ENCODE results near the gene SMAD5.

SMAD5 gene

DNA sequence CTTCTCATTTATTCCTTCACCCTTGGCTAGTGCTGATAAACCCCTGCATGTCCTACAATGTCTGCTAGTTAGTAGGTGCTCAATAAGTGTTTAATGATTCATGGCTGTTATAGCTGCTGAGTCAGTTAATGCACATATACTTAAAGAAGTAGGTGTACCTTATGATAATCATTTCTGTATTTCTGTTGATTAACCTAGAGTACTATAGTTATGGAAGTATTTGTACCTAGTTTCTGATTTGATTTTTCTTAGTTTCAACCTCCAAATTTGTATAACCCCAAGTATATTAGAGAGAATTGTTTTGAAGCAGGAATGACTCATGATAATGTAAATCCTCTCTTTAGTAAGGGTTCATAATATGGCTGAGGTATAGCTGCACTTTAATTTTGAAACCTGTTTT, 8.9 kb downstream of the SMAD5 start:
- peaks cover 22% of the 10 kb centered on the region for H3K36me3 Mint-ChIP-seq (ENCODE audit: low read depth)
- TF ChIP-seq, protein P1, sequence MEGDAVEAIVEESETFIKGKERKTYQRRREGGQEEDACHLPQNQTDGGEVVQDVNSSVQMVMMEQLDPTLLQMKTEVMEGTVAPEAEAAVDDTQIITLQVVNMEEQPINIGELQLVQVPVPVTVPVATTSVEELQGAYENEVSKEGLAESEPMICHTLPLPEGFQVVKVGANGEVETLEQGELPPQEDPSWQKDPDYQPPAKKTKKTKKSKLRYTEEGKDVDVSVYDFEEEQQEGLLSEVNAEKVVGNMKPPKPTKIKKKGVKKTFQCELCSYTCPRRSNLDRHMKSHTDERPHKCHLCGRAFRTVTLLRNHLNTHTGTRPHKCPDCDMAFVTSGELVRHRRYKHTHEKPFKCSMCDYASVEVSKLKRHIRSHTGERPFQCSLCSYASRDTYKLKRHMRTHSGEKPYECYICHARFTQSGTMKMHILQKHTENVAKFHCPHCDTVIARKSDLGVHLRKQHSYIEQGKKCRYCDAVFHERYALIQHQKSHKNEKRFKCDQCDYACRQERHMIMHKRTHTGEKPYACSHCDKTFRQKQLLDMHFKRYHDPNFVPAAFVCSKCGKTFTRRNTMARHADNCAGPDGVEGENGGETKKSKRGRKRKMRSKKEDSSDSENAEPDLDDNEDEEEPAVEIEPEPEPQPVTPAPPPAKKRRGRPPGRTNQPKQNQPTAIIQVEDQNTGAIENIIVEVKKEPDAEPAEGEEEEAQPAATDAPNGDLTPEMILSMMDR (IDR thresholded peaks at IDR 0.05): no peak
- peaks cover 2% of the 10 kb centered on the region for H3K27me3 Mint-ChIP-seq (ENCODE audit: low read depth, poor library complexity)
- no peak for DNase-seq
- peaks cover 18% of the 10 kb centered on the region for H3K4me1 Mint-ChIP-seq
- H3K4me3 Mint-ChIP-seq: no peak overlapping the region
- no peak overlapping the region for H3K27ac Mint-ChIP-seq
- no peaks in the 10 kb centered on the region for H3K9me3 Mint-ChIP-seq

DNA sequence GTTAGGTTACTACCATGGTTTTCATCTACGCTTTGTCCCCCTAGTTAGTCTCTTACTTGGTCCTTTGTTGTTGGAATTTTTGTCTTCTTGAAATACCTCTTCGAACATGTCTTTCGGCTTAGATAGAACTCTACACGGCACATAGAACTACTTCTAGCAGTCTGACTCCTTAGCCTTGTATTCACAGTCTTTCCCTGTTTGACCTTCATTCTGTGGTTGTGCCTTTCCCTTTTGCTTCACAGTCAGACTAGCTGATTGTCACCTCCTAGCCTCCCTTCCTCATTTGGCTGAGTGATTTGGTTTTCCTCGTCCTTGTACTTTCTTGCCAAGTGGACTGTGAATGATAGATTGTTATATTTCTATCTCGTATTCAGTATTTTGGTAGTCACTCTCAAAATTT, 10.7 kb downstream of the SMAD5 start:
- Mint-ChIP-seq H3K27ac (no peak overlapping the region), H3K4me3 (no peak overlapping the region), H3K4me1 (peaks cover 8% of the 10 kb centered on the region), H3K27me3 (ENCODE audit: low read depth, poor library complexity) (peaks cover 2% of the 10 kb centered on the region), H3K9me3 (no peaks in the 10 kb centered on the region), H3K36me3 (ENCODE audit: low read depth) (peaks cover 6% of the 10 kb centered on the region)
- TF ChIP-seq, protein P1 (IDR thresholded peaks at IDR 0.05): no peak
- no peak for DNase-seq

DNA sequence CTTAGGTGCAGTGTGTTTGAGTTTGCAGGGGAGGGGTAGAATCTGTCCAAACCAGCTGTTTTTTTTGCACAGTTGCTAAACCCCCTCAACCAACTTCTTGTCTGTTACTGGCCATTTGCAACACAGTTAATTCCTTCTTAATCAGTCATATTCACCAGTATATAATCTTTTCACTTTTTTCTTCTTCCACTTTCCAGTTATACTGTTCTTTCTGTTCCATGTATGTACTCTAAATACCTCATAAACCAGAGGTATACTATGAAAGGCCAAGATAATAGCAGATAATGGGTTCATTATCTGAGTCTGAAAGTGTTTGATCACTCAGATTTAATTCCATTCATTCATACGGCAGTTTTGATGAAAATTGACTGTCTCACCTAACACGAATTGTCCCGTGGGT, 11.1 kb downstream of the SMAD5 start:
- Mint-ChIP-seq H3K9me3 (no peaks in the 10 kb centered on the region), H3K27me3 (ENCODE audit: low read depth, poor library complexity) (peaks cover 2% of the 10 kb centered on the region), H3K36me3 (ENCODE audit: low read depth) (peaks cover 5% of the 10 kb centered on the region), H3K27ac (no peak overlapping the region), H3K4me3 (no peak overlapping the region), H3K4me1 (peaks cover 8% of the 10 kb centered on the region)
- TF ChIP-seq, protein P1 (IDR thresholded peaks at IDR 0.05): no peak
- DNase-seq: no peak

DNA sequence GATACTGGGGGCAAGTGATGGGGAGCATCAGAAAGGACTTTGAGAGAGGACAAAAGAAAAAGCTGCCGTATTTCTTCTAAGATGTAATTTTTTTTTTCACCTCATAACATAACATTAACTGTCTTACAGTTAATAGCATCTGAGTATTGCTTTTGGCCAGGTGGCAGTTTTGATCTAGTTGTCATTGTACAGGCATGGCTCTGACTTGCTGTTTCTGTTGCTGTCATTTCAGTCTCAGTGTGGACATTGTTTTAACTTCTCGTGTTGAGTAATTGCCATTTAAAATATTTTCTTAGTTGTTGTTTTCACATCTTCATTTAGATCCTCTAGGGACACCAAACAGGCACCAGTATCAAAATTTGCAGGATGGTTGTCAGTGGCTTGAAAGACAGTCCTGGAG, 12.4 kb downstream of the SMAD5 start:
- H3K4me3 Mint-ChIP-seq: no peak overlapping the region

DNA sequence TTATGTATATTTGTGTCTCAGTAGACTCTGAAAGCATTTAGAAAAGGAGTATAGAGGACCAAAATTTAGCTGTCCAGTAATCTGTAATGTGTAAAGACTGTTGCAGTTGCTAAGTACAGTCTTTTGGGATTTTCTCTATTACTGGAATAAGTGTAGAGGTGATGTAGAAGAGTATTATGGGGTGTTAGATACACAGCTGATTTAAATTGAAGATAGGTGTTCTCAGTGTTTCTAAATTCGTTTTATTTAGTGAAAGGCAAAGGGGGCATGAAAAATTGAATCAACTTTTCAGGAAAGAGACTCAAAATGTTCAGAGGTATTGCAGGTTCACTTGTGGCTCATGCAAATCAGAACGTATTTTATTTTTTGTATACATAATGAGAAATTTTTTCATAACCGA, 13.6 kb downstream of the SMAD5 start:
- H3K27ac Mint-ChIP-seq: no peak overlapping the region
- H3K4me3 Mint-ChIP-seq: no peak overlapping the region
- no peak for DNase-seq
- no peaks in the 10 kb centered on the region for H3K27me3 Mint-ChIP-seq (ENCODE audit: low read depth, poor library complexity)
- H3K9me3 Mint-ChIP-seq: no peaks in the 10 kb centered on the region
- H3K4me1 Mint-ChIP-seq: no peaks in the 10 kb centered on the region
- TF ChIP-seq, protein P1 (IDR thresholded peaks at IDR 0.05): no peak
- H3K36me3 Mint-ChIP-seq (ENCODE audit: low read depth): no peaks in the 10 kb centered on the region

More for the DNA sequence above, 12.4 kb downstream of the SMAD5 start:
- TF ChIP-seq, protein P1 (IDR thresholded peaks at IDR 0.05): no peak
- Mint-ChIP-seq H3K36me3 (ENCODE audit: low read depth) (no peaks in the 10 kb centered on the region), H3K9me3 (no peaks in the 10 kb centered on the region), H3K4me1 (no peaks in the 10 kb centered on the region), H3K27me3 (ENCODE audit: low read depth, poor library complexity) (peaks cover 1% of the 10 kb centered on the region), H3K27ac (no peak overlapping the region)
- no peak for DNase-seq

DNA sequence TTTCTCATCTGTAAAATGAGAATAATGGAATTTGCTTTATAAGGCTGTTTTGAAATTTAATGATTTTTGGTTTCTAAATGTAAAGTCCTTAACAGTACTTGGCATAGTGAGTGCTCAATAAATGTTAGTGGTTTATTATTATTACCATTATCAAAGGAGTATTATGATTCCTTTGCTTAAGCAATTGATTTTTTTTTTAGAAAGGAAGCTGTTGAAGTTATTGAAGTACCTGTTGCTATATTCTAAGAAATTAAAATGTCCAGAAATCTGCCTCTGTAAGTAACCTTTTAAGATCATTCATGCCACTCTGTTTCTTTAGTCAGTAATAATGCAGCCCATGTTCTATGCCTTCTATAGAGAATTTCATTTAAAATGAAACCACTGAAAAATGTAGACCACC, 15.0 kb downstream of the SMAD5 start:
- Mint-ChIP-seq H3K27me3 (ENCODE audit: low read depth, poor library complexity) (no peaks in the 10 kb centered on the region), H3K36me3 (ENCODE audit: low read depth) (no peaks in the 10 kb centered on the region), H3K4me1 (no peaks in the 10 kb centered on the region), H3K27ac (no peak overlapping the region), H3K4me3 (no peak overlapping the region), H3K9me3 (no peaks in the 10 kb centered on the region)
- TF ChIP-seq, protein P1 (IDR thresholded peaks at IDR 0.05): no peak
- no peak for DNase-seq
